ENCODE results near the gene ATXN1.
"Not testable (repeated sequence)": the region's sequence is repeated elsewhere in the genome, so short reads cannot be mapped to it uniquely, and the experiment has no call there.

ATXN1 gene

GRCh38 chr6:16784957-16785356, 23.7 kb upstream of the ATXN1 start:
- DNase-seq (ENCODE audit: low read depth); H3K4me3 ChIP-seq (ENCODE audit: low read depth, low read length): not testable (repeated sequence)

DNA sequence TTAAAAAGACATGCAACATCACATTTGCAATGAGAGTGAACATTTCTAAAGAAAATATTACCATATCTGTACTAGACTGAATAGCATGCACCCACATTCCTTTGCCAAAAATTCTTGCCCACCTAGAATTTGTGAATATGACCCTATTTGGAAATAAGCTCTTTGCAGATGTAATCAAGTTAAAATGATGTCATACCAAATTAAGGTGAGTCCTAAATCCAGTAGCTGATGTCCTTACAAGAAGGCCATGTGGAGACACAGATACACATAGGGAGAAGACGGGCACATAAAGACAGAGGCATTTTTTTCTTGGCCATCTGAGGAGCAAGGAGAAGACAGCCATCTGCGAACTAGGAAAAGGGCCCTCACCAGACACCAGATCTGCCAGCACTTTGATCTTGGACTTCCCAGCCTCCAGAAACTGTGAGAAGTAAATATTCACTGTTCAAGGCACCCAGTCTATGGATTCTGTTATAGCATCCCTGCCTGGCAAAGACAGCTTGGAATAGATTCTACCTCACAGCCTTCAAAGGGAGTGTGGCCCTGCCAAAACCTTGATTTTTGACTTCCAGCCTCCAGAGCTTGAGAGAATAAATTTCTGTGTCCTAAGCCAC, 22.8 kb upstream of the ATXN1 start:
- no peak overlapping the region for H3K4me3 ChIP-seq (ENCODE audit: low read depth, low read length)

GRCh38 chr6:16783509-16783908, 22.2 kb upstream of the ATXN1 start:
- no peak for DNase-seq (ENCODE audit: low read depth)
- no peak overlapping the region for H3K4me3 ChIP-seq (ENCODE audit: low read depth, low read length)

More for the DNA sequence above, 22.8 kb upstream of the ATXN1 start:
- no peak for DNase-seq (ENCODE audit: low read depth)

DNA sequence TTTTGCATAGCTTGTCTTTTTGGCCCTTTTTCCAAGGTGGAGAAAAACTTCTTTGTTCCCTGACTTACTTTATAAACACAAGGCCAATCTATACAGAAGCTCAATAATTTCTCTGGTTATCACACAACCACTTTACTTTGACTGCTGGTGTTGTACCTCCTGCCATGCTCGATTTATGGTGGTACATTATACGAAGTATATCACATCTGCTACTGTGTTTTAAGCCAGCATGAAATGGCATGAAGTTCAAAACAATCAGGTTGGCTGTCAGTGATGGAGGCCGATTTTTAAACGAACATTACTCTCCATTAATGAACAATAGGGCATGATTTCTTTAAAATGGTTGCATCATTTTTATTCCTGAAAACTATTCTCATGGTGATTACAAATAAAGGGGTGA, 21.0 kb upstream of the ATXN1 start:
- DNase-seq (ENCODE audit: low read depth): no peak
- no peak overlapping the region for H3K4me3 ChIP-seq (ENCODE audit: low read depth, low read length)

GRCh38 chr6:16781348-16782169, 20.3 kb upstream of the ATXN1 start:
- no peak for DNase-seq (ENCODE audit: low read depth)
- H3K4me3 ChIP-seq (ENCODE audit: low read depth, low read length): no peak overlapping the region

- no peak for DNase-seq (ENCODE audit: low read depth)
- H3K4me3 ChIP-seq (ENCODE audit: low read depth, low read length): no peak overlapping the region
Observed at GRCh38 chr6:16778521-16778920, 17.3 kb upstream of the ATXN1 start.

- no peak for DNase-seq (ENCODE audit: low read depth)
- H3K4me3 ChIP-seq (ENCODE audit: low read depth, low read length): no peak overlapping the region
Observed at GRCh38 chr6:16777794-16778193, 16.5 kb upstream of the ATXN1 start.

- DNase-seq (ENCODE audit: low read depth): no peak
Observed at GRCh38 chr6:16776394-16777017, 15.2 kb upstream of the ATXN1 start.

GRCh38 chr6:16774437-16774836, 13.2 kb upstream of the ATXN1 start:
- no peak for DNase-seq (ENCODE audit: low read depth)
- no peak overlapping the region for H3K4me3 ChIP-seq (ENCODE audit: low read depth, low read length)

More at GRCh38 chr6:16776394-16777017, 15.2 kb upstream of the ATXN1 start:
- H3K4me3 ChIP-seq (ENCODE audit: low read depth, low read length): no peak overlapping the region

GRCh38 chr6:16773362-16773761, 12.1 kb upstream of the ATXN1 start:
- H3K4me3 ChIP-seq (ENCODE audit: low read depth, low read length): no peak overlapping the region
- no peak for DNase-seq (ENCODE audit: low read depth)

DNA sequence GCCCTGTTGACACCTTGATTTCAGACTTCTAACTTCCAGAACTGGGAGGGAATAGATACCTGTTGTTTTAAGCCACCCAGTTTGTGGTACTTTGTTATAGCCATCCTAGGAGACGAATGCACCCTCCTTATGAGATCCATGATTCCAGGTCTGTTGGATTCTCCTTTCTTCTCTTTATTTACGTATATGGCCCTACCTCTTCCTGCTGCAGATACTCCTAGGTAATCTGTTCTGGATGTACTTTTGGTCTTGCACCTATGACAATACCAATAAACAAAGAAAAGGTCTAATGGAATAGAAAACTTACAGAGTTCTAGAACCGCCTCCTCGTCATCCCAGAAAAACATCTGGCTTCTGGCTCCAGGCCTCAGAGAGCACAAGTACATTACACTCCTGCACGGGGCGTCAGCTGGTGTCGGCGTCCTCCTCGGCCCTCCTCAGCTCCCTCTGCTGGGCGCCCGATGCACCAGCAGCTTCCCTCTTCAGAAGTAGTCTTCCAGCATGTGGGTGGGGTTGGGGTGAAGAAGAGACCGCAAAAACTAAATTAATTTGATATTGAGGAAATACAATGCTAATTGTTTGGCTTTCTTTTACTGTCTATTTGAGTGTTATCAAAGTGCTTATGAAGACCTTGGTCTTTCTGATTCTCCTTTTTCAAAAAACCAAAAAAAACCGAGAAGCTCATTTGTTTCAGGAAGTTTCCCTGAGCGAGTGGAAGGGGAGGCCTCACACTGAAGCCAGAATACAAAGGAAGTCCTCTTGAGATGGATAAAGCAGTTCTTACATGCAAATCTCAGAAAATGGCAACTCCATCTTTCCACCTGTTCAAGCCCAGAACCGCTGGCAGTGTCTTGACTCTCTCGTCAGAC, 9.7 kb upstream of the ATXN1 start:
- no peak for DNase-seq (ENCODE audit: low read depth)
- H3K4me3 ChIP-seq (ENCODE audit: low read depth, low read length): no peak overlapping the region

GRCh38 chr6:16769986-16770376, 8.7 kb upstream of the ATXN1 start:
- DNase-seq (ENCODE audit: low read depth): no peak
- no peak overlapping the region for H3K4me3 ChIP-seq (ENCODE audit: low read depth, low read length)

DNA sequence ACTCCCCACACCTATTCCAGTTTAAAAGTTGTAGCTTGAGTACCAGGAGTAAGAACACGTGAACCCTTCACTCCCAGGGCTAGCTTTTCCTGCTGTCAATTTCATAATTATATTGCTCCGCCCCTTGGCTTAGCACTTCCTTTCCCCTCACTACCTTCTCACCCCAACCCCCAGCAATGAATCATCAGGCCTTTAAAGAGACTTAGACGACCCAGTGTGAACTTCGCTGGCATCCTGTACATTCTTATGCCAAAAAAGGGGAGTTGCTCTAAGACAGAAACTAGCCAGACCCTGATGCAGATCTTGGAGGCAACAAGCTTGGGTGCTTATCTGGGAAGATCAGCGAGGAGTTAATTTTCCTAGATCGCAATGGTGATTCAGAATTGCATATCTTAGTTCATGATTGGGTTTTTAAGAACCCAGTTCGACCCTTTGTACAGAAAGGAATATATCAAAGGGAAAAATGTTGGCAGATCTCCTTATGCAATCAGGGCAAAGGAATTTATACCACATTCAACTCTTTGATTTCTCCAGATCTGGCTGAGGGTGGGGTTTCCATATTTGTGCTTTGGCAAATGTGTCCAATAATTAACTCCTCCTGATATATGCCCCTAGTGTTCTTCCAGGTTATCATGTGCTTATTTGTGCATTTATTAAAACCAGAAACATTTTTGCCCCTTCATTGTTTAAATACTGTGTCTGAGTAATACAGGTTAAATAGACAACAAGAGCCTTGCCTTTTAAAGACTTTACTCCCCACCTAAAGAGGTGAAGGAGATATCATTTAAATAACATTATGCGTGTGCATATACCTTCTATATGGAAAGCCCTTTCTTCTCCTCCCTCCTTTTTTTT, 8.1 kb upstream of the ATXN1 start:
- H3K4me3 ChIP-seq (ENCODE audit: low read depth, low read length): no peak overlapping the region
- DNase-seq (ENCODE audit: low read depth): no peak

DNA sequence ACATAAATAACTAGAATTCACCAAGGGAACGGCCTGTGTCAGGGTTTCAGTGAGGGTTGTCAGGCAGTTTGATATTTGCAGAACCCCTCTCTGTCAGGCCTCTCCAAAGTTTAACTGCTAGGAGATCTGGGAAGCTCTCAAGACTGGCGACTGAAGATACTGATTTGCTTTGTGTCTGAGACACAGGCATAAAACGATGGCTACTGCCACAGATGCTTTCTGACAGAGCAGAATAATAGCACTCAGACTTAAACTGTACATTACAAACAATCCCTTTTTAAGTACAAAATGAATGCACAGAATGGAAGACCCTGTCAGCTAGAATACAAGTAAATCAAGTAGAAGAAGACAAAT, 7.2 kb upstream of the ATXN1 start:
- H3K4me3 ChIP-seq (ENCODE audit: low read depth, low read length): no peak overlapping the region
- no peak for DNase-seq (ENCODE audit: low read depth)

DNA sequence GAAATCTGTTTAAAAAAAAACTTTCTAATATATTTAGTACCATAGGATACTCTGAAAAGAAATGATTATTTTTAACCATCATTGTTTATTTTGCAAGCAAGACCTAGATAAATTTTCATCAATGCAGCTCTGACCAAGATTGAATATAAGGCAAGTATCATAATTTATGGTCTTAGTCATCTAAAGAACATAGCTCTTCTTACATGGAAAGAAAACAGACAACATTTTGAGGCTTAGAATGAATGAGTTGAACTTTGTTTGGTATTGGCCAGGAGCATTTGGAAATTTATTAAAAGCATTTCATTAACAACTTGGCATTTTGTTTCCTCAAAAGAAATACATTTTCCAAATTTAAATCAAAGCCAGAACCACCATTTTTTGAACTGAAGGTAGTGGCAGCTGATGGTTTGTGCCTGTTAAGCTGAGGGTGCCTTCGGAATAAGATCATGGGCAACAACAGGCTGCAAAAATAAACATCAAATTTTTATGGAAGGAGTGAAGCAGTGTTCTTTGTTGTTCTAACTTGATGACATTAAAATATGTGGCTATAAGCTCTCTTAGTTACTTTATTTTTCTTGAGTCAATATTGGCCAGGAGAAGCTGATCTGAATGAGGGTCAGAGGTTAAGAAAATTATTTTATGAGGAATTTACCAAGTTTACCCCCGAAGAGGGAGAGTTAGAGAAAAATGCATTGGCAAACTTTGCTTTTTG, 6.7 kb upstream of the ATXN1 start:
- H3K4me3 ChIP-seq (ENCODE audit: low read depth, low read length): no peak overlapping the region
- DNase-seq (ENCODE audit: low read depth): no peak

DNA sequence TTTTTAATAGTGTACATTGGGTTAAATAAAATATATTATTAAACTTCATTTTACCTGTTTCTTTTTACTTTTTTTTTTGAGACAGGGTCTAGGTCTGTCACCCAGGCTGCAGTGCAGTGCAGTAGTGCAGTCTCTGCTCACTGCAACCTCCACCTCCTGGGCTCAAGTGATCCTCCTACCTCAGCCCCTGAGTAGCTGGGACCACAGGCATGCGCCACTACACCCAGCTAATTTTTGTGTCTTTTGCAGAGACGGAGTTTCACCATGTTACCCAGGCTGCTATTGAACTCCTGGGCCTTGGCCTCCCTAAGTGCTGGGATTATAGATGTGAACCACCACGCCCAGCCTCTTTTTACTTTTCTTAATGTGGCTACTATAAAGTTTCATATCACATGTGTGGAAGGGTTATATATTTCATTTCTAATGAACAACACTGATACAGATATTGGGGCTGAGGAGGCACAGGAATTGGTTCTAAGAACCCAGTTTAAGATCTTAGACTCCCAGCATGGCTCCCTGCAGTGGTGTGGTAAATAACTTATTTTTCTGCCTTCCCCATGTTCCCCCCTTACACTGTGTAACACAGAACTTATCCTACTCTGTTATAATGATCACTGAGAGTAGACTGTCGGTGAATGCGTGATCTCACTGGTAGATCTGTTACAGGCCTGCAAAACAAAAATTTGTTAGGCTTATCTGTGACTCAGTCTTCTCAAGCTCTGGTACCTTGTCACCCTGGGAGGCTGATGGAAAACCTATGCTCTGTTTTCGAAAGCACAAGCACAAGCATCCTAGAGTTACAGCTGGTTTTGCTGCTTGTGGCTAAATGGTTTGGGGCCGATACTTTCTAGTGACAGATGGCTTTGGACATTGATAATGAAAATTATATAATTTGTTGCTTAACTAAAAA, 5.8 kb upstream of the ATXN1 start:
- no peak overlapping the region for H3K4me3 ChIP-seq (ENCODE audit: low read depth, low read length)
- DNase-seq (ENCODE audit: low read depth): no peak

GRCh38 chr6:16766043-16766536, 4.8 kb upstream of the ATXN1 start:
- no peak overlapping the region for H3K4me3 ChIP-seq (ENCODE audit: low read depth, low read length)
- DNase-seq (ENCODE audit: low read depth): peak; percentile 64
